Panc1 (cell line): ENCODE measurements around the gene INAFM1.

Source experiments
- CTCF ChIP-seq: fragments of 450-650 bp; IDR thresholded peaks from 2 replicates; pipeline ENCODE4 v1.5.1; 2017; ENCODE audit warnings: mild to moderate bottlenecking
- POLR2AphosphoS5 ChIP-seq: IDR thresholded peaks from 2 replicates; pipeline ENCODE4 v1.6.1; 2012; ENCODE audit warnings: mild to moderate bottlenecking, low read depth, low read length, moderate library complexity
- REST ChIP-seq, 2 experiments: IDR thresholded peaks; 2 replicates each; pipeline ENCODE4 v1.6.1; 2011 to 2012; ENCODE audit warnings: low read depth in 2 of 2, control low read depth in 1 of 2, low read length in 1 of 2, mild to moderate bottlenecking in 1 of 2, moderate library complexity in 1 of 2; ENCODE audit not compliant: insufficient read depth in 1 of 2
- SIN3A ChIP-seq: IDR thresholded peaks from 2 replicates; pipeline ENCODE4 v1.6.1; 2012; ENCODE audit warnings: low read depth, mild to moderate bottlenecking, low read length, moderate library complexity, borderline replicate concordance; ENCODE audit not compliant: insufficient read depth
- TCF7L2 ChIP-seq: IDR thresholded peaks from 2 replicates; pipeline ENCODE4 v1.6.1; 2011; ENCODE audit warnings: mild to moderate bottlenecking, low read depth, low read length, inconsistent platforms

GRCh38 chr19:47228168-47228936 is 46.3 kb upstream of the INAFM1 start:
- TF ChIP-seq CTCF (no peak), REST (IDR thresholded peaks at IDR 0.05; ENCODE audit: insufficient read depth in 1 of 2, low read depth in 2 of 2, low read length in 1 of 2) (no peak), POLR2AphosphoS5 (no peak; the same call in 1 of the 2 replicates), TCF7L2 (no peak), SIN3A (no peak)
